Spleen (tissue), 7 donors: ENCODE measurements around the gene VPS39.

ENCODE experiments used
- CTCF ChIP-seq, 11 experiments: fragments of 200-600 bp in 7 of 11; fragments of 450-650 bp in 4 of 11; sonication (generic) in 4 of 11; IDR thresholded peaks in 8 of 11; conservative IDR thresholded peaks in 3 of 11; 1 replicate in 7 of 11; 2 replicates in 4 of 11; pipeline versions ENCODE4 v1.4.0 to v1.8.0; 2016 to 2021; ENCODE audit warnings: antibody characterized with exemption in 11 of 11, inconsistent platforms in 4 of 11, mild to moderate bottlenecking in 1 of 11
- POLR2AphosphoS5 ChIP-seq, 3 donors: sonication (generic); formaldehyde crosslinking; IDR thresholded peaks; one replicate each; pipeline ENCODE4 v1.5.1; 2017; ENCODE audit warnings: antibody characterized with exemption in 3 of 3
- donor health status: DM: no; HTN: no; CAD: no; lungs with moderate emphysema.
- donor health status: DM: no; HTN: no; CAD: no.
- donor health status: DM: no; HTN: no; CAD: no.

- TF ChIP-seq CTCF (IDR thresholded peaks at IDR 0.05 in 8 of 11, conservative IDR thresholded peaks at IDR 0.05 in 3 of 11): no peak
- TF ChIP-seq POLR2AphosphoS5 (IDR thresholded peaks at IDR 0.05): no peak
Observed at GRCh38 chr15:42141795-42142667, 66.1 kb downstream of the VPS39 start.
